GM20000 (cell line): ENCODE data around the gene FAM187B.

Source experiments
- DNase-seq: peaks from one replicate; pipeline ENCODE4 v3.0.0; 2012; ENCODE audit warnings: low spot score
- TF ChIP-seq, protein P1 (sequence below): IDR thresholded peaks from 2 replicates; pipeline ENCODE4 v1.5.1; 2012; ENCODE audit warnings: mild to moderate bottlenecking, control low read depth; ENCODE audit errors: extremely low read depth, missing control alignments

FAM187B gene

DNA sequence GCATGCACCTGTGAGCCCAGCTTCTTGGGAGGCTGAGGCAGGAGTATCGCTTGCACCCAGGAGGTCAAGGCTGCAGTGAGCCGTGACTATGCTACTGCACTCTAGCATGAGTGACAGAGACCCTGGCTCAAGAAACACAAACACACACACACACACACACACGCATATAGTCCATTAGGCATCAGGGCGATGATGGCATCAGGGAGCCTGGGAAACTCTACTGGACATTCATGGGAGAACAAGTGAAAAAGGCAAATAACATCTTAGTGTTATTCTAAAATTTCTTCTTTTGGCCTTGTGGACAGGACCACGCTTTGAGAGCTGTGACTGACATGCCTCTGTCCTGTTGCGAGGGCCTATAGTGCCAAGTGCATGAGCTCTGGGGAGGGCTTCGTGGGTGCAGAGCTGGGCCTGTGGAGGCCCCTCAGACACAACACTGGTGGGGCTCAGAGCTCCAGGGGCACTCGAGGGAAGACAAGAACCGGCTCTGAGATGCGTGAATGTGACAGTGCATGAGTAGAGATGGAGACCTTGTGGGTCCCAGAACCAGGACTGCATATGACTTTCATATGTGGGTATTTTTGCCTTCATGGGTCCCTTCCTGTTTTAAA, 32.3 kb upstream of the FAM187B start:
- DNase-seq, result peak; percentile 1
- TF ChIP-seq, protein P1, sequence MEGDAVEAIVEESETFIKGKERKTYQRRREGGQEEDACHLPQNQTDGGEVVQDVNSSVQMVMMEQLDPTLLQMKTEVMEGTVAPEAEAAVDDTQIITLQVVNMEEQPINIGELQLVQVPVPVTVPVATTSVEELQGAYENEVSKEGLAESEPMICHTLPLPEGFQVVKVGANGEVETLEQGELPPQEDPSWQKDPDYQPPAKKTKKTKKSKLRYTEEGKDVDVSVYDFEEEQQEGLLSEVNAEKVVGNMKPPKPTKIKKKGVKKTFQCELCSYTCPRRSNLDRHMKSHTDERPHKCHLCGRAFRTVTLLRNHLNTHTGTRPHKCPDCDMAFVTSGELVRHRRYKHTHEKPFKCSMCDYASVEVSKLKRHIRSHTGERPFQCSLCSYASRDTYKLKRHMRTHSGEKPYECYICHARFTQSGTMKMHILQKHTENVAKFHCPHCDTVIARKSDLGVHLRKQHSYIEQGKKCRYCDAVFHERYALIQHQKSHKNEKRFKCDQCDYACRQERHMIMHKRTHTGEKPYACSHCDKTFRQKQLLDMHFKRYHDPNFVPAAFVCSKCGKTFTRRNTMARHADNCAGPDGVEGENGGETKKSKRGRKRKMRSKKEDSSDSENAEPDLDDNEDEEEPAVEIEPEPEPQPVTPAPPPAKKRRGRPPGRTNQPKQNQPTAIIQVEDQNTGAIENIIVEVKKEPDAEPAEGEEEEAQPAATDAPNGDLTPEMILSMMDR, result no peak

DNA sequence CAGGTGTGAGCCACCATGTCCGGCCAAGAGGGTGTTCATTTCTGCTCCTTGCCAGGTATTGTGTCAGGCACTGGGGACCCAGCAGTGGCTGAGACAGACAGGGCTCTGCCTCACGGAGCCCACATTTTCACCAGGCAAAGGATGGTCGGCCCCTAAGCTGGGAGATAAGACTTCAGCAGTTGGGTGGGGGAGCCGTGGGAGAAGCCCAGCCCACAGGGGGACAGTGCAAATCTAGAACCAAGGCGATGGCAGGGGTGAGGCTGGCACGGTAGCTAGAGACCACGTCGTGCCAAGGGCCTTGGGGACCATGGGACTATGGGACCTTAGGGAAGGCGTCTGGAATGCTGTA, 28.5 kb upstream of the FAM187B start:
- TF ChIP-seq, protein P1, result no peak
- DNase-seq, result no peak

DNA sequence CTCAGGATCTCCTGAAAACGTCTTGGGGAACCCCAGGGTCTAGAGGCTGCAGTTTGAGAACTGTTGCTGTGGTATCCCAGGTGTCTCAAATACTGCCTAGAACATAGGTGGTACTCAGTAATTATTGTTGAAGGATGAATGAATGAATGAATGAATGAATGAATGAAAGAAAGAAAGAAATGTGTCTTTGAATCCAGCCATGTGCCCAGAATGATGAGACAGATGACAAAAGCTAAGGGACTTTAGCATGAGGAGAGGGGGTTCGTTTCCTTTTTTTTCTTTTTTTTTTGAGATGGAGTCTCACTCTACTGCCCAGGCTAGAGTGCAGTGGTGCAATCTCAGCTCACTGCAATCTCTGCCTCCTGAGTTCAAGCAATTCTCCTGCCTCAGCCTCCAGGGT, 28.0 kb upstream of the FAM187B start:
- TF ChIP-seq, protein P1, result no peak
- DNase-seq, result no peak

DNA sequence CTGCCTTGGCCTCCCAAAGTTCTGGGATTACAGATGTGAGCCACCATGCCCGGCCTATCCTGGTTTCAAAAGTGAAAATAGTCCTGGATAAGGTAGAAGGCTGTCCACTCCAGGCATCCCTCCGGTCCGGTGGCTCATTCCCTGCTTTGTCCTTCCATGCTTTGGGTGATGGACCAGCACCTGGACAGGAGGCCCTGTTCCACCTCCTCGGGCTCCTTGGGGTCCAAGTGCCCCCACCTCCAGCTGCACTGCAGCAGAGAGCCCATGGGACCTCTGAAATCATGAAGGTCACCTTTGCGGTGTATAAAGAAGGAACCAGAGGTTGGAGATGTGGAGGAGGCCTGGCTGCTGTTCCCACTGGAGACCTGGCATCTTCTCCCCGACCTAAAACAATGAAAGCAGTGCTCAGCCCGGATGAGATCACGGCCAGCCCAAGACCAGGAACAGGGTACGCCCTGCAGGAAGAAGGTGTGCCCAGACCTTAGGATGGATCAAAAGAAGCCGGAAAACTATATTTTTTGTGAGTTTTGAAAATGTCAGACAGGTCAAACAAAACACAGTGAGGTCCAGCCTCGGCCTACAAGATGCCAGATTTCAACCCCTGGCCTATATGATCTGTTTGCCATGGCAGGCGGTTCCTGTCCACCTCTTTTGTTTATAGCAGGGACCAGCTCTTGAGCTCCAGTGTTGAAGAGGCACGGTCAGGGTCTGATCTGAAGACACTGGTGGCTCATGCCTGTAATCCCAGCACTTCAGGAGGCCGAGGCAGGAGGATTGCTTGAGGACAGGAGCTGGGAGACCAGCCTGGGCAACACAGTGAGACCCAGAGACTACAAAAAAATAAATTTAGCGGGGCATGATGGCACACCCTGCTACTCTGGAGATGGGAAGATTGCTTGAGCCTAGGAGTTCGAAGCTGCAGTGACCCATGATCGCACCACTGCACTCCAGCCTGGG, 26.1 kb upstream of the FAM187B start:
- TF ChIP-seq, protein P1, result no peak

DNA sequence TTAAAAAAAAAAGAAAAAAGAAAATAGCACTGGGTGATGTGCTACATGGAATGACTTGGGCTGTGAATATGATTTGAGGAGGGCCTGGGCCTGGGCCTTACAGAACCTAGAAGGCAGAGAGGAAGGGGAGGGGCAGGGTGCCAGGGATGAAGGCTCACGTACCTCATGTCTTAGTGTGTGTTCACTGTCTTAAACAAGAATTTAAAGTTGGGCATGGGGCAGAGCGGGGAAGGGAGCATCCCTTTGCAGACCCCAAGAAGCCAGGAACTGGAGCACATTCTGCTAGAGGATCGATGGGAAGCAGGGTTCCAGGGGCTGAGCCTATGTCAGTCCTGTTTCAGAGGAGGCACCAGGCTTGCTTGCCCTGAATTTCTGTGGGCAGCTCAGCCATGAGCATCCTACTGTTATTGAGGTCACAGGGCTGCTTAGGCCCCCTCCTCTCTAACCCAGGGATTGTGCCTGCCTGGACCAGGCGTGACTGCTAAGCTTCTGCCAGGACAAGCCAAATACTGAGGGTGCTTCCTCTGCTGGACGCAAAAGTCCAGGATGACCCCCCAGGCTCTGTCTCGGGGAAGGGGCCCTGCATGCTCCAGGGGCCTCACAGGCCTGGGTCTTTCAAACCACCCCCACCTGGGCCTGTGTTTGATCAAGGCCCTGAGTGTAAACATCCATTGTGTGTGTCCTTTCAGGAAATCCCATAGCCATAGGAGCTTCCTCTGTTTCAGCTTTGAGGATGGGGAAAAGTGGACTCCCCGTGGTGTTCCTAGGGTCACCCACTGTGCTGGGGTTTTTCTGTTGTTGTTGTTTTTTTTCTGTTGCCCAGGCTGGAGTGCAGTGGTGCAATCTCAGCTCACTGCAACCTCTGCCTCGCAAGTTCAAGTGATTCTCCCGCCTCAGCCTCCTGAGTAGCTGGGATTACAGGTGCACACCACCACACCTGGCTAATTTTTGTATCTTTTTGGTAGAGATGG, 25.1 kb upstream of the FAM187B start:
- peak; percentile 1 for DNase-seq
- TF ChIP-seq, protein P1, result no peak

More for the DNA sequence above, 26.1 kb upstream of the FAM187B start:
- no peak for DNase-seq

DNA sequence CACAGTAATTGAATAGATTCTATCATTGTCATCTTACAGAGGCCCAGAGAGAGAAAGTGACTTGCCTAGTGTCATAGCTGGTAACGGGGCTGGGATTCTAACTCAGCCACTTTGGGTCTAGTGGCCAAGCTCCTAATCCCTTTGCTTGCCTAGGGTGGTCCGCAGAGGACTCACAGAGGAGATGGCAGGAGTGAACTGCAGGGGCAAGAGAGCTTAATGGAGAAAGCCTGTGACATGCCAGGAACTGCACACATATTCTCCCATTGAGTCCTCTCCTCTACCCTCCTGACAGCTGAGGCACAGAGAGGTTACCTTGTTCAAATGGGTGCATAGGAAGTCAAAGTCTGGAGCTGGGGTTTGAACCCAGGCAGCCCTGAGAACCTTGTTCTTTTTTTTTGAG, 22.9 kb upstream of the FAM187B start:
- TF ChIP-seq, protein P1, result no peak
- DNase-seq, result no peak
